ENCODE results near the gene CNTNAP2. TPM values are rescaled to one million over a fixed set of nuclear protein-coding genes. Genes with fewer than 3 reads are reported as not detected.

The CNTNAP2 gene
- total and polyA plus RNA-seq, 2 of the 13 experiments (the other 11 are each of a cell fraction or from before 2014, with no cell fraction given), result 0.40 to 0.42 TPM

- no peaks in the 10 kb centered on the region for H3K36me3 ChIP-seq (replicated peaks in 1 of 2; ENCODE audit: control insufficient read depth in 1 of 2, insufficient read depth in 2 of 2, low read length in 2 of 2)
- no peak overlapping the region for H3K27ac ChIP-seq (ENCODE audit: extremely low read length, insufficient read depth, low read length)
- no peaks in the 10 kb centered on the region for H4K20me1 ChIP-seq (ENCODE audit: insufficient read depth, low read length)
- under 1% methylated on average over 5 of the region's 5 CpGs for WGBS (ENCODE audit: low lambda C conversion rate)
- no peaks in the 10 kb centered on the region for H3K27me3 ChIP-seq (ENCODE audit: control insufficient read depth in 1 of 2, insufficient read depth in 2 of 2, low read length in 2 of 2)
- intact Hi-C loops (cut with micrococcal nuclease; ENCODE audit: unreplicated experiment) (no loop called here), in situ Hi-C loops (cut with HindIII; ENCODE audit: extremely low pct_ligation_motif_present, low pct_unique_long_range_greater_than_20kb) (no loop called here)
- FAIRE-seq (no peak), DNase-seq (ENCODE audit: low spot score) (no peak), ATAC-seq (no peak)
- H3K9me3 ChIP-seq (ENCODE audit: low read length), result no peaks in the 10 kb centered on the region
- no peaks in the 10 kb centered on the region for H3K79me2 ChIP-seq (ENCODE audit: insufficient read depth, low read length)
- BruUV-seq (replicated peaks), result no TSS peak
- H2AFZ ChIP-seq (ENCODE audit: low read length), result no peak overlapping the region
- ChIA-PET CTCF (ENCODE audit: low intra/inter-chr PET ratio, low total read pairs) (no interaction called here), POLR2A (no interaction called here)
- no peak overlapping the region for H3K4me2 ChIP-seq (ENCODE audit: low read depth, low read length)
- TF ChIP-seq ZNF878 (CRISPR knock-in tag; IDR thresholded peaks at IDR 0.05), result no peak
- TF ChIP-seq ZNF430 (CRISPR knock-in tag; IDR thresholded peaks at IDR 0.05), result no peak
- no peak for TF ChIP-seq SOX13 (IDR thresholded peaks at IDR 0.05)
- TF ChIP-seq SOX13 (CRISPR knock-in tag; conservative IDR thresholded peaks at IDR 0.05 in 1 of 2, IDR thresholded peaks at IDR 0.05 in 1 of 2), result no peak
- no peak for TF ChIP-seq ASH2L (IDR thresholded peaks at IDR 0.05; ENCODE audit: insufficient read length, low read depth, low read length)
- no peak for TF ChIP-seq ZBTB21 (CRISPR knock-in tag; IDR thresholded peaks at IDR 0.05)
- no peak for TF ChIP-seq AGO1 (IDR thresholded peaks at IDR 0.05; ENCODE audit: low read depth, low read length, poor library complexity, severe bottlenecking)
- no peak for TF ChIP-seq ZNF460 (CRISPR knock-in tag; IDR thresholded peaks at IDR 0.05; ENCODE audit: borderline replicate concordance)
- TF ChIP-seq CREBL2 (CRISPR knock-in tag; IDR thresholded peaks at IDR 0.05; ENCODE audit: borderline replicate concordance), result no peak
- TF ChIP-seq RNF219 (CRISPR knock-in tag; IDR thresholded peaks at IDR 0.05), result no peak
- TF ChIP-seq POGZ (CRISPR knock-in tag; IDR thresholded peaks at IDR 0.05), result no peak
- no peak for TF ChIP-seq GPN1 (CRISPR knock-in tag; IDR thresholded peaks at IDR 0.05; ENCODE audit: borderline replicate concordance)
- no peak for TF ChIP-seq TFAP4 (IDR thresholded peaks at IDR 0.05; ENCODE audit: borderline replicate concordance, low read depth)
- no peak for TF ChIP-seq ZNF670 (CRISPR knock-in tag; IDR thresholded peaks at IDR 0.05; ENCODE audit: borderline replicate concordance)
- TF ChIP-seq BHLHE40 (IDR thresholded peaks at IDR 0.05; ENCODE audit: low read length), result no peak
- no peak for TF ChIP-seq POLR2A (IDR thresholded peaks at IDR 0.05; ENCODE audit: insufficient read depth in 1 of 2, low read depth in 2 of 2, low read length in 2 of 2)
- no peak for TF ChIP-seq ZUFSP (CRISPR knock-in tag; IDR thresholded peaks at IDR 0.05; ENCODE audit: borderline replicate concordance)
- no peak for TF ChIP-seq BRD4 (CRISPR knock-in tag; IDR thresholded peaks at IDR 0.05)
- TF ChIP-seq MTF2 (CRISPR knock-in tag; IDR thresholded peaks at IDR 0.05; ENCODE audit: borderline replicate concordance), result no peak
- H3K4me1 ChIP-seq (ENCODE audit: insufficient read depth, low read length), result no peaks in the 10 kb centered on the region
- no peak overlapping the region for H3K9ac ChIP-seq (ENCODE audit: insufficient read depth, low read depth, low read length)
- H3K4me3 ChIP-seq (replicated peaks in 1 of 3; ENCODE audit: insufficient read depth in 1 of 3, low read depth in 2 of 3, low read length in 3 of 3), result no peak overlapping the region
Measured at GRCh38 chr7:148124477-148124876, 2007.9 kb downstream of the CNTNAP2 start.
